ENCODE data around the gene NR4A1. TPM values are rescaled to one million over a fixed set of nuclear protein-coding genes. Genes with fewer than 3 reads are reported as not detected.
A peak's percentile ranks its signal among the peaks of the same experiment; 100 is the strongest.

Gene NR4A1
- total and polyA plus RNA-seq, 7 experiments from 2014 or later: 0.28 to 279 (median 1.1) TPM

GRCh38 chr12:52063082-52063924 is 12.1 kb downstream of the NR4A1 start:
- no peak for ATAC-seq
- Histone ChIP-seq H3K4me3 (ENCODE audit: low read length) (no peak overlapping the region), H3K36me3 (ENCODE audit: control insufficient read depth in 2 of 3, insufficient read depth in 3 of 3, low read length in 3 of 3) (peaks cover 0 to 6% (median 0%) of the 10 kb centered on the region in 3 experiments), H3K9me3 (ENCODE audit: control insufficient read depth in 2 of 3, low read length in 3 of 3) (no peaks in the 10 kb centered on the region), H3K4me1 (ENCODE audit: control insufficient read depth in 2 of 2, insufficient read depth in 2 of 2, low read length in 2 of 2) (no peaks in the 10 kb centered on the region), H3K27me3 (ENCODE audit: control insufficient read depth in 2 of 2, insufficient read depth in 2 of 2, low read length in 2 of 2) (no peaks in the 10 kb centered on the region), H3K27ac (ENCODE audit: low read depth, low read length) (no peak overlapping the region)
- H3K27me3 Mint-ChIP-seq: peaks cover 0 to 5% (median 0%) of the 10 kb centered on the region in 5 donors
- no peak overlapping the region for H3K4me3 Mint-ChIP-seq
- ChIA-PET POLR2A (interaction anchor here (0.6 kb wide), 1 partner anchor 692 kb away, joined by 3 read pairs; no protein-coding TSS in a partner anchor), CTCF (interaction anchor here (1.1 to 2.6 kb wide), 2 partner anchors 34 to 37 kb away, joined by 3 to 19 read pairs; no protein-coding TSS in a partner anchor)
- peak overlapping the region in 1 of 9 donors; percentile 27 for H3K27ac Mint-ChIP-seq
- no peak for DNase-seq
- H3K9me3 Mint-ChIP-seq: no peaks in the 10 kb centered on the region
- intact Hi-C loops (cut with micrococcal nuclease): no loop called here
- no peaks in the 10 kb centered on the region for H3K36me3 Mint-ChIP-seq
- H3K4me1 Mint-ChIP-seq: peaks cover 0 to 4% (median 0%) of the 10 kb centered on the region in 7 donors

GRCh38 chr12:52063981-52064649 is 12.9 kb downstream of the NR4A1 start:
- H3K9me3 Mint-ChIP-seq: no peaks in the 10 kb centered on the region
- DNase-seq (no peak), ATAC-seq (no peak)
- Histone ChIP-seq H3K9me3 (ENCODE audit: control insufficient read depth in 2 of 3, low read length in 3 of 3) (no peaks in the 10 kb centered on the region), H3K27ac (ENCODE audit: low read depth, low read length) (no peak overlapping the region), H3K4me1 (ENCODE audit: control insufficient read depth in 2 of 2, insufficient read depth in 2 of 2, low read length in 2 of 2) (peaks cover 1 to 3% of the 10 kb centered on the region in 2 donors), H3K4me3 (ENCODE audit: low read length) (no peak overlapping the region), H3K36me3 (ENCODE audit: control insufficient read depth in 2 of 3, insufficient read depth in 3 of 3, low read length in 3 of 3) (peaks cover 0 to under 1% (median 0%) of the 10 kb centered on the region in 3 experiments), H3K27me3 (ENCODE audit: control insufficient read depth in 2 of 2, insufficient read depth in 2 of 2, low read length in 2 of 2) (no peaks in the 10 kb centered on the region)
- ChIA-PET CTCF (interaction anchor here (1.1 kb wide), 2 partner anchors 35 to 38 kb away, joined by 3 read pairs; no protein-coding TSS in a partner anchor), POLR2A (interaction anchor here (0.6 kb wide), 1 partner anchor 693 kb away, joined by 3 read pairs; no protein-coding TSS in a partner anchor)
- H3K27ac Mint-ChIP-seq: no peak overlapping the region
- intact Hi-C loops (cut with micrococcal nuclease): no loop called here
- H3K27me3 Mint-ChIP-seq: peaks cover 0 to 5% (median 0%) of the 10 kb centered on the region in 5 donors
- H3K4me1 Mint-ChIP-seq: peaks cover 0 to 7% (median 3%) of the 10 kb centered on the region in 7 donors
- H3K4me3 Mint-ChIP-seq: no peak overlapping the region
- H3K36me3 Mint-ChIP-seq: no peaks in the 10 kb centered on the region

- H3K9me3 ChIP-seq (ENCODE audit: control insufficient read depth in 2 of 3, low read length in 3 of 3): no peaks in the 10 kb centered on the region
- POLR2A ChIA-PET: interaction anchor here (0.6 kb wide), 1 partner anchor 14 kb away, joined by 3 read pairs; no protein-coding TSS in a partner anchor
- CTCF ChIA-PET: interaction anchor here (0.7 to 21.9 kb wide), 2 partner anchors 41 to 115 kb away, joined by 3 to 457 read pairs; no protein-coding TSS in a partner anchor
- Mint-ChIP-seq H3K27ac (peak overlapping the region in 2 of 9 donors; percentile 55 to 66), H3K9me3 (no peaks in the 10 kb centered on the region), H3K4me3 (peak overlapping the region in 3 of 10 donors; percentile 2 to 34 (median 15)), H3K4me1 (peaks cover 13 to 30% (median 23%) of the 10 kb centered on the region in 7 donors), H3K36me3 (peaks cover 0 to 1% (median 0%) of the 10 kb centered on the region in 5 donors), H3K27me3 (peaks cover 0 to 5% (median 0%) of the 10 kb centered on the region in 5 donors)
- no peak overlapping the region for H3K27ac ChIP-seq (ENCODE audit: low read depth, low read length)
- no peak for DNase-seq
- no peak for ATAC-seq
- intact Hi-C loops (cut with micrococcal nuclease): loop anchor here in 1 of 2 donors (5.0 kb wide), 1 partner anchor 1304 kb away; the partner anchor contains the start of gene ATF1
- peaks cover 15 to 16% of the 10 kb centered on the region in 2 donors for H3K4me1 ChIP-seq (ENCODE audit: control insufficient read depth in 2 of 2, insufficient read depth in 2 of 2, low read length in 2 of 2)
- peaks cover 0 to 7% (median 0%) of the 10 kb centered on the region in 3 experiments for H3K36me3 ChIP-seq (ENCODE audit: control insufficient read depth in 2 of 3, insufficient read depth in 3 of 3, low read length in 3 of 3)
- H3K27me3 ChIP-seq (ENCODE audit: control insufficient read depth in 2 of 2, insufficient read depth in 2 of 2, low read length in 2 of 2): no peaks in the 10 kb centered on the region
- H3K4me3 ChIP-seq (ENCODE audit: low read length): no peak overlapping the region
These were observed 15.3 kb downstream of the NR4A1 start for GRCh38 chr12:52066346-52067080.

- Mint-ChIP-seq H3K4me1 (peaks cover 17 to 35% (median 27%) of the 10 kb centered on the region in 7 donors), H3K4me3 (peak overlapping the region in 2 of 10 donors; percentile 16 to 34), H3K36me3 (peaks cover 0 to 1% (median 0%) of the 10 kb centered on the region in 5 donors), H3K27me3 (peaks cover 0 to 5% (median 0%) of the 10 kb centered on the region in 5 donors), H3K27ac (peak overlapping the region in 3 of 9 donors; percentile 10 to 55 (median 41)), H3K9me3 (no peaks in the 10 kb centered on the region)
- H3K4me3 ChIP-seq (ENCODE audit: low read length): no peak overlapping the region
- H3K27me3 ChIP-seq (ENCODE audit: control insufficient read depth in 2 of 2, insufficient read depth in 2 of 2, low read length in 2 of 2): no peaks in the 10 kb centered on the region
- no peak overlapping the region for H3K27ac ChIP-seq (ENCODE audit: low read depth, low read length)
- DNase-seq: no peak
- H3K9me3 ChIP-seq (ENCODE audit: control insufficient read depth in 2 of 3, low read length in 3 of 3): no peaks in the 10 kb centered on the region
- ChIA-PET POLR2A (no interaction called here), CTCF (interaction anchor here (21.9 kb wide), 1 partner anchor 41 kb away, joined by 457 read pairs; no protein-coding TSS in a partner anchor)
- no peak for ATAC-seq
- H3K36me3 ChIP-seq (ENCODE audit: control insufficient read depth in 2 of 3, insufficient read depth in 3 of 3, low read length in 3 of 3): peaks cover 0 to 7% (median 0%) of the 10 kb centered on the region in 3 experiments
- peaks cover 16 to 19% of the 10 kb centered on the region in 2 donors for H3K4me1 ChIP-seq (ENCODE audit: control insufficient read depth in 2 of 2, insufficient read depth in 2 of 2, low read length in 2 of 2)
- intact Hi-C loops (cut with micrococcal nuclease): loop anchor here in 1 of 2 donors (5.0 kb wide), 1 partner anchor 1305 kb away; the partner anchor contains the start of gene ATF1
These were observed 15.8 kb downstream of the NR4A1 start for GRCh38 chr12:52067081-52067374.

DNA sequence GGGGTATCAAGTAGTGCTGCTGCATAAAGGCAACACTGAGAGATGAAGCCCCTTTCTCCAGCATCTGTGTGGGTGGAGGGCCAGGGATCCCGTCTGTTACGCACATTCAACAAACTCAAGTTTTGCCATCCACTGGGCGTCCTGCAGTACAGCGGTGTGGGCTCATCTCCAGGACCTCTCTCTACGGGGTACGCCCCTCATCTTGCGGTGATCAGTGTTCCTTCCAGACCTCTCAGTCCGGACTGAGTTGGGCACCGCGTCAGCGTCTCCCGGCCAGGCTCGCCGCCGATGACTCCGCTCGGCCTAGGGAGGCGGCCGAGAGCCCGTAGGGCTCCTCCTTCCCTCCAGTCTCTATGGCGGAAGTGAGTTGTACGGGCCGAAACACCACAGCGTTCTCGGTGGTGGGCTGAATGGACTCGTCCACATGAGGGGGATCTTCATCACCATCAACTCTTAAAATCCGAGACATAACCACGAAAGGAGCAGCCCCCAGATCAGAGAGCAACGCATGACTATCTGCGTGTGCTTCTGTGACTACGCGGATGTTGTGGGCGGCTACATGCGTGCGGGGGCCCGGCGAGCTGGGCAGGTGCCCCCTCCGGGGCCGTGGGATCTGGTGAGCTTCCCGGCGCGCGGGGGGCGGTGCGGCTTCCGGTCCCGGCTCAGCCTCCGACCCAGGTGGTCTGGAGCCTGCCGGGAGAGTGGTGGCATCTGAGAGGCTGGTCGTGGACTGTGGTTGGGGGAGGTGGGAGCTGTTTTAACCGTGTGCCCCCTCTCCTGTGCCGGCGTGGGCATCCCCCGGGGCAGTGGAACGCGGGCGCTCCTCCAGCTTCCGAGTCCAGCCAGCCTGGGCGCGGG is 18.3 kb downstream of the NR4A1 start, which contains the start of gene ATG101:
Gene ATG101, plus strand, starts transcription at position 652 of the 858 bp plus-strand sequence. CDS start 3,673 bp downstream, outside the sequence.
- peaks cover 35 to 59% (median 49%) of the 10 kb centered on the region in 7 donors for H3K4me1 Mint-ChIP-seq
- no peaks in the 10 kb centered on the region for H3K9me3 Mint-ChIP-seq
- Histone ChIP-seq H3K9me3 (ENCODE audit: control insufficient read depth in 2 of 3, low read length in 3 of 3) (no peaks in the 10 kb centered on the region), H3K36me3 (ENCODE audit: control insufficient read depth in 2 of 3, insufficient read depth in 3 of 3, low read length in 3 of 3) (peaks cover 0 to 24% (median 0%) of the 10 kb centered on the region in 3 experiments), H3K27ac (ENCODE audit: low read depth, low read length) (peak within 1 kb of the TSS; percentile 87), H3K27me3 (ENCODE audit: control insufficient read depth in 2 of 2, insufficient read depth in 2 of 2, low read length in 2 of 2) (no peaks in the 10 kb centered on the region), H3K4me1 (ENCODE audit: control insufficient read depth in 2 of 2, insufficient read depth in 2 of 2, low read length in 2 of 2) (peaks cover 19 to 31% of the 10 kb centered on the region in 2 donors), H3K4me3 (ENCODE audit: low read length) (peak within 1 kb of the TSS; percentile 96)
- ChIA-PET CTCF (interaction anchor here (0.6 to 21.9 kb wide), 9 partner anchors 9 to 91 kb away, joined by 3 to 457 read pairs (median 4); partner anchors contain the start of gene NR4A1), POLR2A (interaction anchor here (0.8 to 2.9 kb wide), 14 partner anchors 13 to 936 kb away, joined by 3 to 31 read pairs (median 4); partner anchors contain the start of genes EIF4B, NR4A1 and TAMALIN)
- peaks cover 10 to 20% (median 13%) of the 10 kb centered on the region in 5 donors for H3K36me3 Mint-ChIP-seq
- ATAC-seq (peak; percentile 97), DNase-seq (peak; percentile 80 to 92 (median 89))
- peaks cover 0 to 5% (median 0%) of the 10 kb centered on the region in 5 donors for H3K27me3 Mint-ChIP-seq
- peak within 1 kb of the TSS; percentile 97 to 100 (median 98) for H3K27ac Mint-ChIP-seq
- peak within 1 kb of the TSS; percentile 88 to 99 (median 96) for H3K4me3 Mint-ChIP-seq
- intact Hi-C loops (cut with micrococcal nuclease): loop anchor here (1.0 to 5.0 kb wide), 7 partner anchors 14 to 1307 kb away; partner anchors contain the start of genes NR4A1 (in 2 of the 2), ACVR1B (in 1 of the 2) and ATF1 (in 1 of the 2)
